ENCODE measurements around the gene OR2AP1.
A peak's percentile ranks its signal among the peaks of the same experiment; 100 is the strongest.

GRCh38 chr12:55619354-55620138 is 47.3 kb downstream of the OR2AP1 start:
- peak; percentile 74 to 89 (median 84) for TF ChIP-seq CTCF (IDR thresholded peaks at IDR 0.05)
- no peak for TF ChIP-seq POLR2A (IDR thresholded peaks at IDR 0.05)

Data from heart left ventricle (tissue), 13 donors.